Stimulated activated CD4-positive, alpha-beta T cell treated with anti-CD3 and anti-CD28 coated beads, Interleukin-1b, Interleukin-23, amount 100 ng/mL, for 1 hour (primary cell): ENCODE results near the gene ITGAE.
"Not testable (repeated sequence)": the region's sequence is repeated elsewhere in the genome, so short reads cannot be mapped to it uniquely, and the experiment has no call there.

Experiments used
- DNase-seq, 2 donors: peaks; one replicate each; pipeline ENCODE4 v3.0.0-alpha.2; 2020; ENCODE audit warnings: low read depth in 2 of 2

Gene ITGAE

GRCh38 chr17:3761036-3761917 is 39.7 kb downstream of the ITGAE start:
- no peak for DNase-seq

DNA sequence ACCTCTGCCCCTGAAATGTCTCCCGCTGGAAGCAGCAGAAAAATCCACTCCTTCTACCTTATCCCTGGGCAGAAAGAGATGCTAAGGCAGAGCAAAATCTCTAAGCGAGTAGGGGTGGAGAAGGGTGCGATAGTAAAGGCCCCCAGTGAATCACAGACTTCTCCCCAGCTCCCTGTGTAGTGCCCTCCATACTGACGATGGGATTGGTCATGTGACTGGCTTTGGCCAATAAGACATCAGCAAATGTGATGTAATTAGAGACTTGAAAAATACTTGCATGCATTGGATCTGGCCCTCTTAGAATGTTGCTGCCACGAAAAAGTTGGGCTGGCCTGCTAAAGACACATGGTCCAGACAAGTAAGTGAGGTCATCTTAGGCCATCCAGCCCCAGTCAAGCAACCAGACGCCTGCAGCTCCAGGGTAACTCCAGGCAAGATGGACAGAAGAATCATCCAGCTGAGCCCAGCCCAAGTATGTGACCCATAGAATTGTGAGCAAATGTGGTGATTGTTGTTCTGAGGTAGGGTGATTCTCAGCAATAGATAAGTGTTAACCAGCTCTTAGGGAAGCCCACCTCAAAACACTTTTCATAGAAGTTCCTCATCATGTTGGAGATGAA is 41.3 kb downstream of the ITGAE start:
- DNase-seq, result no peak

GRCh38 chr17:3755335-3756030 is 45.5 kb downstream of the ITGAE start:
- no peak for DNase-seq

- DNase-seq, result peak; percentile 55 to 56
These were observed 46.3 kb downstream of the ITGAE start for GRCh38 chr17:3754458-3755334.

- DNase-seq, result no peak
These were observed 46.9 kb downstream of the ITGAE start for GRCh38 chr17:3754066-3754457.

DNA sequence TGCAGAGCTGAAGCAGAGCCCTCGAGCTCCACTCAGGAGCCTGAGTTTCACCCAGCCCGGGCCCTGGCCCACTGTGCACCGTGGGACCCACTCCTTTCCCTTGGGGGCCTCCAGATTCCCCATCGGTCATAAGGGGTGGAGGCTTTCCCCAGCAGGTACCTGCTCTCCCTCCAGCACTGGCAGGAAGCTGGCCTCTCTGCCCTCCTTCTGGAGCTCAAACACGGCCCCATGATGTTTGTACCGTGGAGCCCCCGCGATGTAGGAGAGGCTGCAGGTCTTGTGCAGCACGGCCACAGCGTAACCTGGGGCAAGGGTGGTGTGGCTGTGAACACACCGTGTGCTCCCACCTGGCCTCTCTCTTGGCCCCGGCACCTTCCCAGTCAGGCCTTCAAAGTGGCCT is 47.4 kb downstream of the ITGAE start:
- DNase-seq, result no peak

DNA sequence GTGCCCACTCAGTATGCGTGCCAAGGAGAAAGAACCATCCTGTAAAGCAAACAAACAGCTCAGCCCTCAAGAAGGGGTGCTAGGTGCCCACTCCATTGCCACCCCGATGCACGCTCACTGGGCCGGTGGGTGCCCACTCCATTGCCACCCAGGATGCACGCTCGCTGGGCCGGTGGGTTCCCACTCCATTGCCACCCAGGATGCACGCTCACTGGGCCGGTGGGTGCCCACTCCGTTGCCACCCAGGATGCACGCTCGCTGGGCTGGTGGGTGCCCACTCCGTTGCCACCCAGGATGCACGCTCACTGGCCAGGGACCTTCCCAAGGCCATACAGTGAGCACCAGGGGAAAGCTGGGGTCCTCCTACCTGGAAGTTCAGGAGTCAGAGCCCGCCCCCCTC is 49.2 kb downstream of the ITGAE start:
- no peak for DNase-seq

DNA sequence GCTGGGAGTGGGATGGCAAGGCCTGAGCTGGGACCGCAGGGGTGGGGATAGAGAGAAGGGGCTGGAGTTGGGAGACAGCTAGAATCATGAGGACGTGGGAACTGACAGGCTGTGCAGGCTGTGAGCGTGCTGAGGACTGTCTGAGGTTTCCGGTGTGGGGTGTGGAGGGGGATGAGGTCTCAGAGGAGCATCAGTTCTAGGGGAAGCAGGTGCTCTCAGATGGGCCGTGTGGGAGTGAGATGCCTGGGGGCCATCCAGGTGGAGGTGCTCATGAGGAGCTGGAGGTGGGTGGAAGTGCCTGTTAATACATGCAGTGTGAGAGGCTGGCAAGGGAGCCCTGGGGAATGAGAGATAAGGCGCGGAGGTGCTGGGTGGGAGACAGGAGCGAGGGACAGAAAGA is 50.1 kb downstream of the ITGAE start:
- no peak for DNase-seq

DNA sequence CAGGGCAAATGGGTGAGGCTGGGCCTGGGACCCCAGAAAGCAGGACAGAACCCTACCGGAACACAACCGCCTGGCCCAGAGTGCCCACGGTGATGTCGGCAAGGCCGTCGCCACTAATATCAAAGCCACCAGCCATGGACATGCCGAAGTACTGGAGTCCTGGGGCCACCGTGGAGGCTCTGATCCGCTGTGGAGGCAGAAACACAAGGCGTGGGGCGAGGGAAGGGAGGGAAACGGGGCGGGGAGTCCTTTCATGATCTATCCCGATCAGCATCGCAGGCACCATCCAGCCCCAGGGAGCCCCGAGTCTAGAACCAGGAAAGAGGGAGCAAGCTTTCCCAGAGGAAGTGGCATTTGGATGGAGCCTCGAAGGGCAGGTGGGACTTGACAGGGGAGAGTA is 50.7 kb downstream of the ITGAE start:
- no peak for DNase-seq

DNA sequence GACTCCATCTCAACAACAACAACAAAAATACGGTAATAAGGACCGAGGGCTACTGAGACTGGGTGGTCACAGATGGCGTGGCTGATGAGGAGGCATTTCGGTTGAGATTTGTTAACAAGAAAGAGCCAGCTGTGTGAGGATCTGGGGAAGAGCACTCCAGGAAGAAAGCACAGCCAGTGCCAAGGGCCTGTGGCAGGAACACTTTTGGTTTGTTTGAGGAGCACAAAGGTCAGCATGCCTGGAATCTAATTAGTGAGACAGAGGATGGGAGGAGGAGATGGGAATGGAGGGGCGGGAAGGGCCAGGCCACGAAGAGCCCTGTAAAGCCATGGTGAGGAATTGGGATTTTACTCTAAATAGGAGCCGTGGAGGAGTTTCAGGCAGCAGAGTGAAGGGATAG is 52.4 kb downstream of the ITGAE start:
- DNase-seq, result no peak

- DNase-seq, result no peak
These were observed 53.2 kb downstream of the ITGAE start for GRCh38 chr17:3747805-3748204.

- DNase-seq, result no peak
These were observed 55.9 kb downstream of the ITGAE start for GRCh38 chr17:3745071-3745470.

DNA sequence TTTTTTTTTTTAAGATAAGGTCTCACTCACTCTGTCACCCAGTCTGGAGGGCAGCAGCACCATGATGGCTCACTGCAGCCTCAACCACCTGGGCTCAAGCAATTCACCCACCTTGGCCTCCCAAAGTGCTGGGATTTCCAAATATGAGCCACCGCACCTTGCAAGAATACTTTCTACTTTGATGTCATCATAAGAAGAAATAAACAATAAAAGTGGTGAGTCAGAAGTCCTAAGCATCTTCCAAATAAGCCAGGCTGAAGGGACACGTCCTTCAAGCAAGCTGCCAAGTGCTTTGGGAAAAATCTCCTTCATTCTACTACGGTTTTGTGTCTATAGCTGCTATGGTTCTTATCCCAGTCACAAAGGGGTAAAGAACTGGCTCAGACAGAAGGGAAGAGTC is 57.0 kb downstream of the ITGAE start:
- no peak for DNase-seq

DNA sequence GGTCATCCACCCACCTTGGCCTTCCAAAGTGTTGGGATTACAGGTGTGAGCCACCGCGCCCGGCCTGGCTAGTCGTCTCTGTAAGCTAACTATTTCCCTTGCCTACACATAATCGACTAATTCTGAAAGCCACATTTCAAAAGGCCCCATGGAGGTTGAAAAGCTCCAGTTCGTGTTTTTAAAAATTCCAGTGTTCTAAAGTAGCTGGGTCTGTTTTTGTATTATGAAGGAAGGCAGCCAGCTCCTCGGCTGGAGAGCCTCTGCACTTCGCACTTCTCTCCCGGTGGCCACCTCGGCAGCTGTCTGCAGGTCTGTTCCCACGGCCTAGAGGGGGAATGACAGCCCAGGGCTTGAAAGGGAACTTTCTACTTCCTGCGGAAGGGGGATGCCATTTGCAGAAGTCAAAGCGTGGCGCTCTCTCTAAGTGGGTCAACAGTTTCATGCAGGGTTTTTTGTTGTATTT is 60.3 kb downstream of the ITGAE start:
- no peak for DNase-seq

DNA sequence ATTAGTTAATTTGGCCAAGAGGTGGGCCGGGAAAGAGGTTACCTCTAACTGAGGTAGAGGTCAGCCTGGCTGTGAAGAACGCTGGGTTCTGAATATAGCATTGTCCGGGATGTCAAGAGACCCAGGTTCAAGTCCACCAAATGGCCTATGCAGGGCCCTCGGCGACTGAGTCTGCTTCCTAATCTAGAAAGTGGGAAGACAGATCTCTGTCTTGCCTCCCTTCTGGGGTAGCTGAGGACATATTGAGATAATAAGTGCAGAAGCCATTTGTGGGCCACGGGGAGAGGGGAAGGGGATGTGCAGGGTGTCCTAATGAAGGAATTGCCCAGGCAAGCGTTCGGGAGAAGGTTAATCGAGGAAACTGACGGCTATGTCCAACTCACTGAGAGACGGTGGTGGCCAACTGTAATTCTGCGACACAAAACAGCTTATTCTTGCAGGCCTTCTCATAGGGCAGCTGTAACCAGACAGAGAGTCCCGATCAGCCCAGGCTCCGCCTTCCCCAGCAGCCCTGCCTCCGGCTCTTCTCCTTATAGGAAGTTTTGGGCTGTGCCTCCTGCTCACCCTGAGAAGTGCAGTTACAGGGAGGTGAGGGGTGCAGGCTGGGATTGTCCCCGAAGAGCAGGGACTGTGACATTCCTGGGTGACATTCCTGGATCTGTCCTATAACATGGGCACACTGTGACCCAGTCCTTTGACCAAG is 61.4 kb downstream of the ITGAE start:
- DNase-seq, result no peak

- DNase-seq, result peak in 1 of 2 donors; percentile 42
These were observed 62.3 kb downstream of the ITGAE start for GRCh38 chr17:3738562-3739295.

DNA sequence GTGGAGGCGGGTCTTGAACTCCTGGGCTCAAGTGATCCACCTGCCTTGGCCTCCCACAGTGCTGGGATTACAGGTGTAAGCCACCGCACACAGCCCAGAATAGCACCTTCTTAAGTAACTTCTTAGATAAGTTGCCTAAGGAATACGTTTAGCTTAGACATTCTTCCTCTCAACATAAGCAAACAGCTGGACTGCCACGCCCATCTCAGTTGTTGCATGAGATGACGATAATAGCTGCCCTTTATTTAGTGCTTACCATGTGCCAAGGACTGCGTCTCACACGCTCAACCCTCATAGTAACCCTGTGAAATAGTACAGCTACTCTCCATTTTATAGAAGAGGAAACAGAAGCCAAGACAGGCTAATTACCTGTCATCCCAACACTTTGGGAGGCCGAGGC is 65.5 kb downstream of the ITGAE start:
- DNase-seq, result no peak

DNA sequence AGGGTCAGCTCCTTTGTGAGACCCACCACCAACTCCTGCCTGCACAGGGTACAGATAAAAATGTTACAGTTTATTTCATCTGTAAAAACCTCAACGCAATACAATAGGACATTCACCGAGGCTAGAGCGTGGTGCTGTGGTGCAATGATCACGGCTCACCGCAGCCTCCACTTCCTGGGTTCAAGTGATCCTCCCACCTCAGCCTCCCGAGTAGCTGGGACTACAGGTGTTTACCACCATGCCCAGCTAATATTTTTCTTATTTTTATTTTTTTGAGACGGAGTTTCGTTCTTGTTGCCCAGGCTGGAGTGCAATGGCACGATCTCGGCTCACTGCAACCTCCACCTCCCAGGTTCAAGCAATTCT is 66.1 kb downstream of the ITGAE start:
- DNase-seq, result not testable (repeated sequence)

GRCh38 chr17:3732210-3732621 is 68.8 kb downstream of the ITGAE start:
- no peak for DNase-seq

- DNase-seq, result no peak
These were observed 70.0 kb downstream of the ITGAE start for GRCh38 chr17:3730881-3731429.
